ENCODE results near the gene HDAC5.
"Not testable (repeated sequence)": the region's sequence is repeated elsewhere in the genome, so short reads cannot be mapped to it uniquely, and the experiment has no call there.

The HDAC5 gene

DNA sequence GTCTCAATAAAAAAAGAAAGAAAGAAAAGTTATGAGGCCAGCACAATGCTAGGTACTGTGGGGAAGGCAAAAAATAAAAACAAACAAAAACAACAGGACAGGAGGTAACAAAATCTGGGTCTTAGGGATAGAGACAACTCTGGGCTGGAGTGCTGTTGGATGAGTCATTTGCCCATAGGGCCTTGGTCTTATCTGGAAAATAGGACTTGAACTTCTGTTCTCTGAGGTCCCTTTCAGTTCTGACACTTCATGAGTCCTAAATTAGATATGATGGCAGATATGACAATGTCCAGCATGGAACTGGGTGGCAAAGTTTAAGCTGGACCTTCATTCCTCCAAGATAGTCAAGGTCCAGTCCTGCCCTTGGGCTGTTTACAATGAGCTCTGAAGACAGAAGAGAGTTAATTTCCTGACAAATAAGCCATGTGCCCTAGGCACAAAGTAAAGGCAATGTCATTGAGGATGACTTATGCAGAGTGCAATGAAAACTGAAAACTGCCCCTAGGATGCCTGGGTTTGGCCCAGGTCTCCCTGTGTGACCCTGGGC, 8.9 kb upstream of the HDAC5 start:
- DNase-seq: no peak

DNA sequence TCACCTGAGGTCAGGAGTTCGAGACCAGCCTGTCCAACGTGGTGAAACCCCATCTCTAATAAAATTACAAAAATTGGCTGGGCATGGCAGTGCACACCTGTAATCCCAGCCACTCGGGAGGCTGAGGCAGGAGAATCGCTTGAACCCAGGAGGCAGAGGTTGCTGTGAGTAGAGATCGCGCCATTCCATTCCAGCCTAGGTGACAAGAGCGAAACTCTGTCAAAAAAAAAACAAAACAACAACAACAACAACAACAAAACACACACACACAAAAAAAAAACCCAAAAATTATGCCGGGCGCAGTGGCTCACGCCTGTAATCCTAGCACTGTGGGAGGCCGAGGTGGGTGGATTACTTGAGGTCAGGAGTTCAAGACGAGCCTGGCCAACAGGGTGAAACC, 7.9 kb upstream of the HDAC5 start:
- not testable (repeated sequence) for DNase-seq

DNA sequence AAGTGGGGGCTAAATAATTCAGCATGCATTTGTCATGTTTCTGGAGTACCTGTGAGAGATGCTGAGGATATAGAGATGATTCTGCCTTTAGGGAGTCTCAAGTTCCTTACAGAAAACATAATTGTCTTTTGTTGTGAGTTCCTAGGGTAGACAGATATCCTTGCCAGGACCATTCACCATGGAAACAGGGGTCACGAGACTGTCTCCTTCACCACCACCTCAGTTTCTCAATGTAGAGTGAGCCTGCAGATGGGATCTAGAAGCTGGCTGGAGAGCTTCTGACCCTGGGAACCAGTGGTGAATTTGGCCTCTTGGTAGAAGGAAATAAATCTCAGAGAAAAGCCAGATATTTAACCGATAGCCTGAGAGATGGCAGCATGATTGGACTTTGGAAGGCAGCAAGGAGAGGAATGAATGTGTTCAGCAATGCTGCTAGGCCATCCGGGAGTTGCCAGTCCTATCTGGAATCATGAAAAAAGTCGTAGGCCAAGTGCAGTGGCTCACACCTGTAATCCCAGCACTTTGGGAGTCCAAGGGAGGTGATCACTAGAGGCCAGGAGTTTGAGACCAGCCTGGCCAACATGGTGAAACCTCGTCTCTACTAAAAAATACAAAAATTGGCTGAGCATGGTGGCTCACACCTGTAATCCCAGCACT, 7.4 kb upstream of the HDAC5 start:
- DNase-seq: no peak

GRCh38 chr17:44128383-44128782, 4.9 kb upstream of the HDAC5 start:
- no peak for DNase-seq

GRCh38 chr17:44124118-44124438, 637 bp upstream of the HDAC5 start:
- no peak for DNase-seq

GRCh38 chr17:44122816-44123355, 555 bp downstream of the HDAC5 start:
- DNase-seq: no peak

- DNase-seq: no peak
Observed at GRCh38 chr17:44121997-44122815, 1.2 kb downstream of the HDAC5 start.

- no peak for DNase-seq
Observed at GRCh38 chr17:44120851-44121605, 2.4 kb downstream of the HDAC5 start.

GRCh38 chr17:44120281-44120680, 3.2 kb downstream of the HDAC5 start:
- not testable (repeated sequence) for DNase-seq

GRCh38 chr17:44119798-44120197, 3.6 kb downstream of the HDAC5 start:
- DNase-seq: no peak

GRCh38 chr17:44119062-44119461, 4.4 kb downstream of the HDAC5 start:
- no peak for DNase-seq

- no peak for DNase-seq
Observed at GRCh38 chr17:44118427-44119050, 4.9 kb downstream of the HDAC5 start.

- DNase-seq: no peak
Observed at GRCh38 chr17:44117351-44117750, 6.1 kb downstream of the HDAC5 start.

- DNase-seq: peak; percentile 58
Observed at GRCh38 chr17:44115585-44116415, 7.6 kb downstream of the HDAC5 start.

GRCh38 chr17:44113868-44114840, 9.3 kb downstream of the HDAC5 start:
- DNase-seq: no peak

- DNase-seq: no peak
Observed at GRCh38 chr17:44113382-44113781, 10.1 kb downstream of the HDAC5 start.

GRCh38 chr17:44112284-44113280, 10.9 kb downstream of the HDAC5 start:
- no peak for DNase-seq

- DNase-seq: no peak
Observed at GRCh38 chr17:44111777-44112176, 11.7 kb downstream of the HDAC5 start.

Data from suppressor macrophage treated with lipopolysaccharide for 4 hours (primary cell).